ENCODE measurements around the gene DOCK9. TPM values are rescaled to one million over a fixed set of nuclear protein-coding genes. Genes with fewer than 3 reads are reported as not detected.

DOCK9 gene
- total RNA-seq, 1 experiment from 2014 or later = 36.6 TPM

DNA sequence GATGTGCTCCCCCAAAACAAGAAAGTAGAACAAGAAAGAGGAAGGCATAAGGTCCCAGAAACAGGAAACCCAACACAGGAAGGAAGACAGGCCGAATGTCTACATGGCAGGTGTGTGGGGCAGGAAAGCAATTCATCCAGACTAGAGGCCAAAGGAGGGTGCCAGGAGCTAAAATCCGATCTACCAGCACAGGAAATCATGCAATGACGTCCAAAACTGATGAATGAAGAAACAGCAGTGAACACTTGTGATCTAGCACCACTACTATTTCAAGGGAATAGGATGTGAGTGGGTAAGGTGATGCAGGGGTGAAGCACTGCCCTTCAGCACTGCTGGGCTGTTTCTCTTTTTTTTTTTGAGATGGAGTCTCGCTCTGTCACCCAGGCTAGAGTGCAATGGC is 59.1 kb downstream of the DOCK9 start:
- Mint-ChIP-seq H3K4me1 (peaks cover 12% of the 10 kb centered on the region), H3K9me3 (no peaks in the 10 kb centered on the region), H3K27me3 (ENCODE audit: low read depth) (no peaks in the 10 kb centered on the region), H3K4me3 (no peak overlapping the region), H3K27ac (no peak overlapping the region), H3K36me3 (no peaks in the 10 kb centered on the region)
- ChIA-PET POLR2A (no interaction called here), CTCF (interaction anchor here (1.0 kb wide), 1 partner anchor 11 kb away, joined by 4 read pairs; no protein-coding TSS in a partner anchor)
- no peak for ATAC-seq
- TF ChIP-seq, protein P1, sequence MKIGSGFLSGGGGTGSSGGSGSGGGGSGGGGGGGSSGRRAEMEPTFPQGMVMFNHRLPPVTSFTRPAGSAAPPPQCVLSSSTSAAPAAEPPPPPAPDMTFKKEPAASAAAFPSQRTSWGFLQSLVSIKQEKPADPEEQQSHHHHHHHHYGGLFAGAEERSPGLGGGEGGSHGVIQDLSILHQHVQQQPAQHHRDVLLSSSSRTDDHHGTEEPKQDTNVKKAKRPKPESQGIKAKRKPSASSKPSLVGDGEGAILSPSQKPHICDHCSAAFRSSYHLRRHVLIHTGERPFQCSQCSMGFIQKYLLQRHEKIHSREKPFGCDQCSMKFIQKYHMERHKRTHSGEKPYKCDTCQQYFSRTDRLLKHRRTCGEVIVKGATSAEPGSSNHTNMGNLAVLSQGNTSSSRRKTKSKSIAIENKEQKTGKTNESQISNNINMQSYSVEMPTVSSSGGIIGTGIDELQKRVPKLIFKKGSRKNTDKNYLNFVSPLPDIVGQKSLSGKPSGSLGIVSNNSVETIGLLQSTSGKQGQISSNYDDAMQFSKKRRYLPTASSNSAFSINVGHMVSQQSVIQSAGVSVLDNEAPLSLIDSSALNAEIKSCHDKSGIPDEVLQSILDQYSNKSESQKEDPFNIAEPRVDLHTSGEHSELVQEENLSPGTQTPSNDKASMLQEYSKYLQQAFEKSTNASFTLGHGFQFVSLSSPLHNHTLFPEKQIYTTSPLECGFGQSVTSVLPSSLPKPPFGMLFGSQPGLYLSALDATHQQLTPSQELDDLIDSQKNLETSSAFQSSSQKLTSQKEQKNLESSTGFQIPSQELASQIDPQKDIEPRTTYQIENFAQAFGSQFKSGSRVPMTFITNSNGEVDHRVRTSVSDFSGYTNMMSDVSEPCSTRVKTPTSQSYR (CRISPR knock-in tag; IDR thresholded peaks at IDR 0.05) = no peak
- TF ChIP-seq E2F5 (CRISPR knock-in tag; IDR thresholded peaks at IDR 0.05) = no peak
- TF ChIP-seq GTF2I (CRISPR knock-in tag; conservative IDR thresholded peaks at IDR 0.05) = no peak
- TF ChIP-seq SMAD4 (CRISPR knock-in tag; IDR thresholded peaks at IDR 0.05) = no peak
- TF ChIP-seq, protein P2, sequence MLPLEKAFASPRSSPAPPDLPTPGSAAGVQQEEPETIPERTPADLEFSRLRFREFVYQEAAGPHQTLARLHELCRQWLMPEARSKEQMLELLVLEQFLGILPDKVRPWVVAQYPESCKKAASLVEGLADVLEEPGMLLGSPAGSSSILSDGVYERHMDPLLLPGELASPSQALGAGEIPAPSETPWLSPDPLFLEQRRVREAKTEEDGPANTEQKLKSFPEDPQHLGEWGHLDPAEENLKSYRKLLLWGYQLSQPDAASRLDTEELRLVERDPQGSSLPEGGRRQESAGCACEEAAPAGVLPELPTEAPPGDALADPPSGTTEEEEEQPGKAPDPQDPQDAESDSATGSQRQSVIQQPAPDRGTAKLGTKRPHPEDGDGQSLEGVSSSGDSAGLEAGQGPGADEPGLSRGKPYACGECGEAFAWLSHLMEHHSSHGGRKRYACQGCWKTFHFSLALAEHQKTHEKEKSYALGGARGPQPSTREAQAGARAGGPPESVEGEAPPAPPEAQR (CRISPR knock-in tag; IDR thresholded peaks at IDR 0.05) = no peak
- TF ChIP-seq RELA (CRISPR knock-in tag; IDR thresholded peaks at IDR 0.05; ENCODE audit: borderline replicate concordance) = no peak
- DNase-seq (ENCODE audit: low spot score) = no peak

DNA sequence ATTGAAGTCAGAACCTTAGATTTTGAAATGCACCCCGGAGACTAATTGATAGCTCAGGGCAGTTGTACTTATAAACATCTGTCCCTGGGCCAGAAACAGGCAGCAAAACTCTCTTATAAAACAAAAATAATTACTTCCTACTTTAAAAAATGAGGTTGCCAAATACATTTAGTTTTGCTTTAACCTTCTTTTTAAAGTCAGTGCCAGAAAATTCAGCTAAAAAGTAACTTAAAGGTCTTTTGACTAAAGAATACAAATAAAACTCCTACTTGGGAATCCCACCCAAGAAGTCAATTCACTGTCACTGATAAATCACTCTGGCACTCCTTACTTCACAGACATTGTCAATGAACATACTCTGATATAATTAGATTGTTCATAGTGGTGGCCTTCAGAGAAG is 60.7 kb downstream of the DOCK9 start:
- POLR2A ChIA-PET = no interaction called here
- Mint-ChIP-seq H3K4me3 (no peak overlapping the region), H3K9me3 (no peaks in the 10 kb centered on the region), H3K27me3 (ENCODE audit: low read depth) (no peaks in the 10 kb centered on the region), H3K27ac (no peak overlapping the region), H3K4me1 (peaks cover 8% of the 10 kb centered on the region), H3K36me3 (no peaks in the 10 kb centered on the region)
- TF ChIP-seq CREM (CRISPR knock-in tag; IDR thresholded peaks at IDR 0.05) = no peak
- no peak for TF ChIP-seq NR2C2 (CRISPR knock-in tag; IDR thresholded peaks at IDR 0.05)
- no peak for TF ChIP-seq ATF1 (CRISPR knock-in tag; IDR thresholded peaks at IDR 0.05)
- TF ChIP-seq, protein P3, sequence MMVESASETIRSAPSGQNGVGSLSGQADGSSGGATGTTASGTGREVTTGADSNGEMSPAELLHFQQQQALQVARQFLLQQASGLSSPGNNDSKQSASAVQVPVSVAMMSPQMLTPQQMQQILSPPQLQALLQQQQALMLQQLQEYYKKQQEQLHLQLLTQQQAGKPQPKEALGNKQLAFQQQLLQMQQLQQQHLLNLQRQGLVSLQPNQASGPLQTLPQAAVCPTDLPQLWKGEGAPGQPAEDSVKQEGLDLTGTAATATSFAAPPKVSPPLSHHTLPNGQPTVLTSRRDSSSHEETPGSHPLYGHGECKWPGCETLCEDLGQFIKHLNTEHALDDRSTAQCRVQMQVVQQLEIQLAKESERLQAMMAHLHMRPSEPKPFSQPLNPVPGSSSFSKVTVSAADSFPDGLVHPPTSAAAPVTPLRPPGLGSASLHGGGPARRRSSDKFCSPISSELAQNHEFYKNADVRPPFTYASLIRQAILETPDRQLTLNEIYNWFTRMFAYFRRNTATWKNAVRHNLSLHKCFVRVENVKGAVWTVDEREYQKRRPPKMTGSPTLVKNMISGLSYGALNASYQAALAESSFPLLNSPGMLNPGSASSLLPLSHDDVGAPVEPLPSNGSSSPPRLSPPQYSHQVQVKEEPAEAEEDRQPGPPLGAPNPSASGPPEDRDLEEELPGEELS (CRISPR knock-in tag; IDR thresholded peaks at IDR 0.05) = no peak
- TF ChIP-seq HMGA2 (CRISPR knock-in tag; IDR thresholded peaks at IDR 0.05) = no peak
- no peak for TF ChIP-seq SP1 (CRISPR knock-in tag; conservative IDR thresholded peaks at IDR 0.05)
- TF ChIP-seq CBFB (CRISPR knock-in tag; IDR thresholded peaks at IDR 0.05; ENCODE audit: low read depth) = no peak
- no peak for TF ChIP-seq CREB1 (CRISPR knock-in tag; IDR thresholded peaks at IDR 0.05)
- TF ChIP-seq, protein P4, sequence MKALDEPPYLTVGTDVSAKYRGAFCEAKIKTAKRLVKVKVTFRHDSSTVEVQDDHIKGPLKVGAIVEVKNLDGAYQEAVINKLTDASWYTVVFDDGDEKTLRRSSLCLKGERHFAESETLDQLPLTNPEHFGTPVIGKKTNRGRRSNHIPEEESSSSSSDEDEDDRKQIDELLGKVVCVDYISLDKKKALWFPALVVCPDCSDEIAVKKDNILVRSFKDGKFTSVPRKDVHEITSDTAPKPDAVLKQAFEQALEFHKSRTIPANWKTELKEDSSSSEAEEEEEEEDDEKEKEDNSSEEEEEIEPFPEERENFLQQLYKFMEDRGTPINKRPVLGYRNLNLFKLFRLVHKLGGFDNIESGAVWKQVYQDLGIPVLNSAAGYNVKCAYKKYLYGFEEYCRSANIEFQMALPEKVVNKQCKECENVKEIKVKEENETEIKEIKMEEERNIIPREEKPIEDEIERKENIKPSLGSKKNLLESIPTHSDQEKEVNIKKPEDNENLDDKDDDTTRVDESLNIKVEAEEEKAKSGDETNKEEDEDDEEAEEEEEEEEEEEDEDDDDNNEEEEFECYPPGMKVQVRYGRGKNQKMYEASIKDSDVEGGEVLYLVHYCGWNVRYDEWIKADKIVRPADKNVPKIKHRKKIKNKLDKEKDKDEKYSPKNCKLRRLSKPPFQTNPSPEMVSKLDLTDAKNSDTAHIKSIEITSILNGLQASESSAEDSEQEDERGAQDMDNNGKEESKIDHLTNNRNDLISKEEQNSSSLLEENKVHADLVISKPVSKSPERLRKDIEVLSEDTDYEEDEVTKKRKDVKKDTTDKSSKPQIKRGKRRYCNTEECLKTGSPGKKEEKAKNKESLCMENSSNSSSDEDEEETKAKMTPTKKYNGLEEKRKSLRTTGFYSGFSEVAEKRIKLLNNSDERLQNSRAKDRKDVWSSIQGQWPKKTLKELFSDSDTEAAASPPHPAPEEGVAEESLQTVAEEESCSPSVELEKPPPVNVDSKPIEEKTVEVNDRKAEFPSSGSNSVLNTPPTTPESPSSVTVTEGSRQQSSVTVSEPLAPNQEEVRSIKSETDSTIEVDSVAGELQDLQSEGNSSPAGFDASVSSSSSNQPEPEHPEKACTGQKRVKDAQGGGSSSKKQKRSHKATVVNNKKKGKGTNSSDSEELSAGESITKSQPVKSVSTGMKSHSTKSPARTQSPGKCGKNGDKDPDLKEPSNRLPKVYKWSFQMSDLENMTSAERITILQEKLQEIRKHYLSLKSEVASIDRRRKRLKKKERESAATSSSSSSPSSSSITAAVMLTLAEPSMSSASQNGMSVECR (CRISPR knock-in tag; IDR thresholded peaks at IDR 0.05; ENCODE audit: borderline replicate concordance) = no peak
- TF ChIP-seq ZNF121 (CRISPR knock-in tag; IDR thresholded peaks at IDR 0.05) = no peak
- TF ChIP-seq, protein P5, sequence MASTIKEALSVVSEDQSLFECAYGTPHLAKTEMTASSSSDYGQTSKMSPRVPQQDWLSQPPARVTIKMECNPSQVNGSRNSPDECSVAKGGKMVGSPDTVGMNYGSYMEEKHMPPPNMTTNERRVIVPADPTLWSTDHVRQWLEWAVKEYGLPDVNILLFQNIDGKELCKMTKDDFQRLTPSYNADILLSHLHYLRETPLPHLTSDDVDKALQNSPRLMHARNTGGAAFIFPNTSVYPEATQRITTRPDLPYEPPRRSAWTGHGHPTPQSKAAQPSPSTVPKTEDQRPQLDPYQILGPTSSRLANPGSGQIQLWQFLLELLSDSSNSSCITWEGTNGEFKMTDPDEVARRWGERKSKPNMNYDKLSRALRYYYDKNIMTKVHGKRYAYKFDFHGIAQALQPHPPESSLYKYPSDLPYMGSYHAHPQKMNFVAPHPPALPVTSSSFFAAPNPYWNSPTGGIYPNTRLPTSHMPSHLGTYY (CRISPR knock-in tag; IDR thresholded peaks at IDR 0.05) = no peak
- no peak for TF ChIP-seq IRF2 (CRISPR knock-in tag; IDR thresholded peaks at IDR 0.05; ENCODE audit: borderline replicate concordance, low read depth)
- CTCF ChIA-PET = no interaction called here
- ATAC-seq = no peak
- no peak for DNase-seq (ENCODE audit: low spot score)

Data from WTC11 (cell line).